Measurements from ENCODE around the gene MCAT.

- TF ChIP-seq EZH2 (IDR thresholded peaks at IDR 0.05; ENCODE audit: borderline replicate concordance, low read depth, low read length, severe bottlenecking) (no peak), CTCF (IDR thresholded peaks at IDR 0.05; ENCODE audit: extremely low read depth in 1 of 2, insufficient read depth in 1 of 2, low read depth in 1 of 2, low read length in 2 of 2) (no peak), POLR2A (IDR thresholded peaks at IDR 0.05; ENCODE audit: low read depth, low read length) (no peak), POLR2AphosphoS5 (IDR thresholded peaks at IDR 0.05; ENCODE audit: insufficient read depth, low read depth, low read length) (no peak)
Measured at GRCh38 chr22:43098356-43098755, 44.8 kb downstream of the MCAT start.

All from endothelial cell of umbilical vein (primary cell).